ENCODE data around the gene RANBP3. TPM values are rescaled to one million over a fixed set of nuclear protein-coding genes. Genes with fewer than 3 reads are reported as not detected.

The RANBP3 gene
- total RNA-seq, 1 experiment from 2014 or later, result 62.4 TPM

GRCh38 chr19:5943623-5944022 lies 34.3 kb downstream of the RANBP3 start:
- peaks cover 3 to 8% of the 10 kb centered on the region in 2 experiments; a peak in 3 of 4 replicates for H3K36me3 ChIP-seq (ENCODE audit: control insufficient read depth in 1 of 2, insufficient read depth in 2 of 2, low read length in 2 of 2)
- no peak for ATAC-seq
- no peak overlapping the region for H3K4me3 ChIP-seq (replicated peaks in 1 of 2; ENCODE audit: low read depth in 1 of 2, low read length in 2 of 2)
- no peaks in the 10 kb centered on the region for H3K4me1 ChIP-seq (ENCODE audit: control insufficient read depth in 1 of 2, insufficient read depth in 2 of 2, low read length in 2 of 2)
- no peak for TF ChIP-seq CBX3 (IDR thresholded peaks at IDR 0.05; ENCODE audit: low read depth)
- TF ChIP-seq POLR2A (IDR thresholded peaks at IDR 0.05; ENCODE audit: borderline replicate concordance, extremely low read depth, insufficient read depth, insufficient read length), result no peak
- no peak for TF ChIP-seq YY1 (IDR thresholded peaks at IDR 0.05; ENCODE audit: extremely low read depth, insufficient replicate concordance, low read depth, low read length)
- TF ChIP-seq EGR1 (IDR thresholded peaks at IDR 0.05; ENCODE audit: low read depth), result no peak
- TF ChIP-seq POLR2AphosphoS5 (IDR thresholded peaks at IDR 0.05; ENCODE audit: low read depth, low read length), result no peak
- TF ChIP-seq SIN3A (IDR thresholded peaks at IDR 0.05; ENCODE audit: low read depth), result no peak
- TF ChIP-seq, protein P1, sequence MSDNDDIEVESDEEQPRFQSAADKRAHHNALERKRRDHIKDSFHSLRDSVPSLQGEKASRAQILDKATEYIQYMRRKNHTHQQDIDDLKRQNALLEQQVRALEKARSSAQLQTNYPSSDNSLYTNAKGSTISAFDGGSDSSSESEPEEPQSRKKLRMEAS (IDR thresholded peaks at IDR 0.05), result no peak
- no peak for TF ChIP-seq TCF7L2 (IDR thresholded peaks at IDR 0.05; ENCODE audit: borderline replicate concordance, extremely low read depth, insufficient read depth, insufficient read length)
- TF ChIP-seq ZFX (IDR thresholded peaks at IDR 0.05), result no peak
- TF ChIP-seq FOSL1 (IDR thresholded peaks at IDR 0.05; ENCODE audit: low read depth), result no peak
- TF ChIP-seq, protein P2, sequence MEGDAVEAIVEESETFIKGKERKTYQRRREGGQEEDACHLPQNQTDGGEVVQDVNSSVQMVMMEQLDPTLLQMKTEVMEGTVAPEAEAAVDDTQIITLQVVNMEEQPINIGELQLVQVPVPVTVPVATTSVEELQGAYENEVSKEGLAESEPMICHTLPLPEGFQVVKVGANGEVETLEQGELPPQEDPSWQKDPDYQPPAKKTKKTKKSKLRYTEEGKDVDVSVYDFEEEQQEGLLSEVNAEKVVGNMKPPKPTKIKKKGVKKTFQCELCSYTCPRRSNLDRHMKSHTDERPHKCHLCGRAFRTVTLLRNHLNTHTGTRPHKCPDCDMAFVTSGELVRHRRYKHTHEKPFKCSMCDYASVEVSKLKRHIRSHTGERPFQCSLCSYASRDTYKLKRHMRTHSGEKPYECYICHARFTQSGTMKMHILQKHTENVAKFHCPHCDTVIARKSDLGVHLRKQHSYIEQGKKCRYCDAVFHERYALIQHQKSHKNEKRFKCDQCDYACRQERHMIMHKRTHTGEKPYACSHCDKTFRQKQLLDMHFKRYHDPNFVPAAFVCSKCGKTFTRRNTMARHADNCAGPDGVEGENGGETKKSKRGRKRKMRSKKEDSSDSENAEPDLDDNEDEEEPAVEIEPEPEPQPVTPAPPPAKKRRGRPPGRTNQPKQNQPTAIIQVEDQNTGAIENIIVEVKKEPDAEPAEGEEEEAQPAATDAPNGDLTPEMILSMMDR (IDR thresholded peaks at IDR 0.05 in 2 of 3, conservative IDR thresholded peaks at IDR 0.05 in 1 of 3; ENCODE audit: borderline replicate concordance in 1 of 3, insufficient read depth in 1 of 3, low read depth in 2 of 3, low read length in 2 of 3), result no peak
- no peak for TF ChIP-seq SRF (IDR thresholded peaks at IDR 0.05; ENCODE audit: low read depth)
- no peak for TF ChIP-seq ZNF274 (IDR thresholded peaks at IDR 0.05; ENCODE audit: low read depth, low read length)
- H3K9ac ChIP-seq (ENCODE audit: low read length), result no peak overlapping the region
- CTCF ChIA-PET, result no interaction called here
- peaks cover 77% of the 10 kb centered on the region for H3K79me2 ChIP-seq (ENCODE audit: insufficient read depth, low read length)
- H2AFZ ChIP-seq (ENCODE audit: low read depth, low read length, poor library complexity, severe bottlenecking), result no peak overlapping the region
- no peak for DNase-seq (ENCODE audit: low read depth, low spot score)
- POLR2A ChIA-PET, result no interaction called here
- H3K4me2 ChIP-seq (ENCODE audit: low read length), result no peak overlapping the region
- peaks cover 5% of the 10 kb centered on the region; the same call in 1 of the 2 replicates for H4K20me1 ChIP-seq (ENCODE audit: insufficient read depth)
- RAD21 ChIA-PET (ENCODE audit: low non-redundant PET in 1 of 2, low total read pairs in 2 of 2, uncharacterized antibody in 2 of 2, unreplicated experiment in 2 of 2), result no interaction called here
- intact Hi-C loops (cut with micrococcal nuclease), result no loop called here
- no peaks in the 10 kb centered on the region for H3K9me2 ChIP-seq (ENCODE audit: insufficient read depth)
- no peaks in the 10 kb centered on the region for H3K27me3 ChIP-seq (ENCODE audit: insufficient read depth, low read length)
- no peaks in the 10 kb centered on the region for H3K9me3 ChIP-seq (ENCODE audit: control insufficient read depth in 1 of 2, insufficient read depth in 1 of 2, low read depth in 1 of 2, low read length in 2 of 2)
- no peak overlapping the region for H3K27ac ChIP-seq (ENCODE audit: low read depth, low read length)
- BruUV-seq (replicated peaks), result no TSS peak

Data from HCT116 (cell line).